Liver (tissue), 9 donors: ENCODE data around the gene RER1. TPM values are rescaled to one million over a fixed set of nuclear protein-coding genes. Genes with fewer than 3 reads are reported as not detected.

Source experiments
- DNase-seq: peaks from one replicate; pipeline ENCODE4 v3.0.0-alpha.2; 2017; ENCODE audit warnings: low spot score
- H3K27ac ChIP-seq, 2 donors: one replicate each; pipeline ENCODE4 v1.7.0; 2013; ENCODE audit warnings: inconsistent platforms in 2 of 2, low read length in 2 of 2, control low read depth in 1 of 2, low read depth in 1 of 2, mild to moderate bottlenecking in 1 of 2
- H3K27me3 ChIP-seq, 4 donors: one replicate each; pipeline versions ENCODE4 v1.6.1 to v1.7.0; 2013; ENCODE audit warnings: low read length in 3 of 4, inconsistent platforms in 1 of 4, mild to moderate bottlenecking in 1 of 4, moderate library complexity in 1 of 4; ENCODE audit not compliant: control insufficient read depth in 4 of 4, insufficient read depth in 4 of 4
- H3K36me3 ChIP-seq, 4 donors: one replicate each; pipeline versions ENCODE4 v1.6.1 to v1.7.0; 2013; ENCODE audit warnings: low read length in 3 of 4, mild to moderate bottlenecking in 3 of 4, low read depth in 1 of 4, moderate library complexity in 1 of 4; ENCODE audit not compliant: control insufficient read depth in 4 of 4, insufficient read depth in 3 of 4
- H3K4me1 ChIP-seq, 4 donors: one replicate each; pipeline versions ENCODE4 v1.6.1 to v1.7.0; 2013; ENCODE audit warnings: low read length in 3 of 4, mild to moderate bottlenecking in 3 of 4, moderate library complexity in 1 of 4; ENCODE audit not compliant: control insufficient read depth in 4 of 4, insufficient read depth in 4 of 4
- H3K4me3 ChIP-seq, 3 donors: one replicate each; pipeline versions ENCODE4 v1.6.1 to v1.7.0; 2013; ENCODE audit warnings: low read length in 3 of 3, control low read depth in 1 of 3, low read depth in 1 of 3, mild to moderate bottlenecking in 1 of 3
- H3K9ac ChIP-seq, 2 donors: one replicate each; pipeline ENCODE4 v1.7.0; 2013; ENCODE audit warnings: low read length in 2 of 2, mild to moderate bottlenecking in 2 of 2, moderate library complexity in 2 of 2, control low read depth in 1 of 2, low read depth in 1 of 2
- H3K9me3 ChIP-seq, 4 donors: one replicate each; pipeline versions ENCODE4 v1.6.1 to v1.7.0; 2013; ENCODE audit warnings: low read length in 3 of 4; ENCODE audit not compliant: control insufficient read depth in 4 of 4
- ATF3 ChIP-seq: IDR thresholded peaks from 2 replicates; pipeline ENCODE4 v1.6.1; 2016; ENCODE audit warnings: antibody characterized with exemption
- CTCF ChIP-seq: fragments of 150-350 bp; IDR thresholded peaks from 2 replicates; pipeline ENCODE4 v1.5.1; 2017; ENCODE audit warnings: improper control_type of control experiment, low read depth, low read length; ENCODE audit not compliant: missing input control
- EGR1 ChIP-seq, 2 donors: IDR thresholded peaks; 2 replicates each; pipeline ENCODE4 v1.6.1; 2016 to 2018; ENCODE audit warnings: antibody characterized with exemption in 2 of 2, low read depth in 2 of 2
- FOXA1 ChIP-seq: IDR thresholded peaks from 2 replicates; pipeline ENCODE4 v1.6.1; 2016; ENCODE audit warnings: antibody characterized with exemption
- FOXA2 ChIP-seq: IDR thresholded peaks from 2 replicates; pipeline ENCODE4 v1.6.1; 2016; ENCODE audit warnings: antibody characterized with exemption
- GABPA ChIP-seq, 2 donors: IDR thresholded peaks in 1 of 2; conservative IDR thresholded peaks in 1 of 2; 2 replicates each; pipeline ENCODE4 v1.6.1; 2016; ENCODE audit warnings: antibody characterized with exemption in 2 of 2, mild to moderate bottlenecking in 1 of 2, moderate library complexity in 1 of 2
- HNF4A ChIP-seq, 2 donors: conservative IDR thresholded peaks; 2 replicates each; pipeline ENCODE4 v1.6.1; 2016; ENCODE audit warnings: antibody characterized with exemption in 2 of 2, mild to moderate bottlenecking in 2 of 2
- HNF4G ChIP-seq: IDR thresholded peaks from 2 replicates; pipeline ENCODE4 v1.6.1; 2016; ENCODE audit warnings: antibody characterized with exemption
- JUND ChIP-seq, 2 donors: IDR thresholded peaks; 2 replicates each; pipeline ENCODE4 v1.6.1; 2016; ENCODE audit warnings: antibody characterized with exemption in 2 of 2
- MAX ChIP-seq: IDR thresholded peaks from 2 replicates; pipeline ENCODE4 v1.6.1; 2016; ENCODE audit warnings: antibody characterized with exemption
- NR2F2 ChIP-seq: IDR thresholded peaks from 2 replicates; pipeline ENCODE4 v1.6.1; 2016; ENCODE audit warnings: antibody characterized with exemption
- RAD21 ChIP-seq, 2 donors: IDR thresholded peaks; 2 replicates each; pipeline ENCODE4 v1.6.1; 2016; ENCODE audit warnings: antibody characterized with exemption in 2 of 2, mild to moderate bottlenecking in 2 of 2
- REST ChIP-seq: IDR thresholded peaks from 2 replicates; pipeline ENCODE4 v1.6.1; 2016; ENCODE audit warnings: antibody characterized with exemption, mild to moderate bottlenecking
- RXRA ChIP-seq, 2 donors: IDR thresholded peaks; 2 replicates each; pipeline ENCODE4 v1.6.1; 2017 to 2018; ENCODE audit warnings: antibody characterized with exemption in 2 of 2, mild to moderate bottlenecking in 1 of 2
- SP1 ChIP-seq: IDR thresholded peaks from 2 replicates; pipeline ENCODE4 v1.6.1; 2018; ENCODE audit warnings: antibody characterized with exemption, mild to moderate bottlenecking
- TAF1 ChIP-seq: conservative IDR thresholded peaks from 2 replicates; pipeline ENCODE4 v1.6.1; 2016; ENCODE audit warnings: antibody characterized with exemption, mild to moderate bottlenecking
- YY1 ChIP-seq: IDR thresholded peaks from 2 replicates; pipeline ENCODE4 v1.6.1; 2016; ENCODE audit warnings: antibody characterized with exemption, mild to moderate bottlenecking
- ZBTB33 ChIP-seq: IDR thresholded peaks from 2 replicates; pipeline ENCODE4 v1.6.1; 2016; ENCODE audit warnings: antibody characterized with exemption
- WGBS: extraction: QIAGEN DNeasy Blood & Tissue Kit; methylation state at CpG from one replicate; pipeline ENCODE4 v1.1.7; 2013; 5-methylcytosine and 5-hydroxymethylcytosine counted together
- polyA plus RNA-seq, 2 donors: library from polyadenylated mRNA; stranded (reverse) in 1 of 2; unstranded in 1 of 2; fragments of 200-250 nt in 1 of 2; fragments of >200 nt in 1 of 2; fragmentation: Nextera tagmentation in 1 of 2; extraction: Ambion mirVana in 1 of 2; gene quantifications; one replicate each; pipeline versions ENCODE4 v1.2.1 to v1.2.3, GENCODE V29; 2013 to 2015
- total RNA-seq, 2 donors: library from RNA; depleted of rRNA; stranded (reverse); fragments of >200 nt; gene quantifications; one replicate each; pipeline ENCODE4 v1.2.3, GENCODE V29; 2014
- donor health status: healthy.
- donor health status: healthy.
- donor health status: healthy.
- donor health status: healthy.
- donor health status: healthy.

Gene RER1
- total and polyA plus RNA-seq, 4 donors = 43.5 to 142 (median 89.7) TPM

GRCh38 chr1:2427976-2428375 is 36.3 kb downstream of the RER1 start:
- Histone ChIP-seq H3K36me3 (no peaks in the 10 kb centered on the region), H3K27me3 (no peaks in the 10 kb centered on the region), H3K4me1 (no peaks in the 10 kb centered on the region), H3K4me3 (no peak overlapping the region), H3K9me3 (peaks cover 0 to 6% (median 2%) of the 10 kb centered on the region in 4 donors), H3K9ac (no peak overlapping the region), H3K27ac (no peak overlapping the region)
- DNase-seq = no peak
- WGBS = 55% methylated on average over 10 of the region's 10 CpGs
- TF ChIP-seq ATF3 = no peak
- TF ChIP-seq JUND (IDR thresholded peaks at IDR 0.05) = no peak
- TF ChIP-seq YY1 = no peak
- no peak for TF ChIP-seq HNF4G
- no peak for TF ChIP-seq FOXA2
- no peak for TF ChIP-seq REST
- TF ChIP-seq EGR1 (IDR thresholded peaks at IDR 0.05; ENCODE audit: low read depth in 2 of 2) = no peak
- no peak for TF ChIP-seq SP1
- TF ChIP-seq NR2F2 = no peak
- no peak for TF ChIP-seq CTCF
- TF ChIP-seq RAD21 (IDR thresholded peaks at IDR 0.05) = no peak
- no peak for TF ChIP-seq HNF4A (conservative IDR thresholded peaks at IDR 0.05)
- TF ChIP-seq GABPA (IDR thresholded peaks at IDR 0.05 in 1 of 2, conservative IDR thresholded peaks at IDR 0.05 in 1 of 2) = no peak
- TF ChIP-seq RXRA (IDR thresholded peaks at IDR 0.05) = no peak
- no peak for TF ChIP-seq TAF1
- no peak for TF ChIP-seq ZBTB33
- no peak for TF ChIP-seq FOXA1

GRCh38 chr1:2428490-2428889 is 36.8 kb downstream of the RER1 start:
- Histone ChIP-seq H3K4me3 (no peak overlapping the region), H3K36me3 (no peaks in the 10 kb centered on the region), H3K27ac (no peak overlapping the region), H3K9me3 (peaks cover 0 to 1% (median under 1%) of the 10 kb centered on the region in 4 donors), H3K27me3 (no peaks in the 10 kb centered on the region), H3K9ac (no peak overlapping the region), H3K4me1 (no peaks in the 10 kb centered on the region)
- WGBS = 96% methylated on average over 28 of the region's 28 CpGs
- DNase-seq = no peak
- no peak for TF ChIP-seq ZBTB33
- no peak for TF ChIP-seq HNF4G
- no peak for TF ChIP-seq RXRA (IDR thresholded peaks at IDR 0.05)
- no peak for TF ChIP-seq JUND (IDR thresholded peaks at IDR 0.05)
- TF ChIP-seq YY1 = no peak
- no peak for TF ChIP-seq EGR1 (IDR thresholded peaks at IDR 0.05; ENCODE audit: low read depth in 2 of 2)
- no peak for TF ChIP-seq SP1
- TF ChIP-seq MAX = no peak
- TF ChIP-seq RAD21 (IDR thresholded peaks at IDR 0.05) = no peak
- TF ChIP-seq REST = no peak
- no peak for TF ChIP-seq ATF3
- no peak for TF ChIP-seq GABPA (IDR thresholded peaks at IDR 0.05 in 1 of 2, conservative IDR thresholded peaks at IDR 0.05 in 1 of 2)
- no peak for TF ChIP-seq TAF1
- TF ChIP-seq NR2F2 = no peak
